HG03095 (cell line): Measurements from ENCODE around the gene TGIF2LX.
"Not testable (repeated sequence)": the region's sequence is repeated elsewhere in the genome, so short reads cannot be mapped to it uniquely, and the experiment has no call there.

ENCODE experiments used
- ATAC-seq: cut with Tn5 transposase; IDR thresholded peaks from one replicate; pipeline ENCODE4 v1.9.1; 2021; ENCODE audit warnings: moderate library complexity; ENCODE audit not compliant: unreplicated experiment

TGIF2LX gene

DNA sequence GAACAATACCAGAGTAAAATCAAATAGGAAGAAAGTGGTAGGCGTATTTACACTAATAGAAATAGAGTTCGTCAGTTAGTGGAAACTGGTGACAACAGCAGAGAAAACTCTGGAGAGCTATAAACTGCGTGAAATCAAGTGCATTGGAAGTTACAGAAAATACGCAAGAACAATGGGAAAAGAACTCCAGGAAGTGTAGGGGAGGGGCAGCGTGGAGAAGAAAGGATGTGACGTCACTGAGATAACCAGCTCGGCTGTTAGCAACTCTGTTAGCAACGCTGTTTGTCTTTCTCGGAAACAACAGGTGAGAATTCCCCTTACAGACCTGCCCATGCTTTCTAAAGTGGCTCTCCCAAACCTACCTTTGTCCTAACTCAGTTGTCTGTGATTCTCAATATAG lies at the start of gene TGIF2LX:
Gene TGIF2LX (plus strand): TSS at position 244 of the 400 bp plus-strand sequence. CDS start 178 bp downstream, outside the sequence.
- not testable (repeated sequence) for ATAC-seq

DNA sequence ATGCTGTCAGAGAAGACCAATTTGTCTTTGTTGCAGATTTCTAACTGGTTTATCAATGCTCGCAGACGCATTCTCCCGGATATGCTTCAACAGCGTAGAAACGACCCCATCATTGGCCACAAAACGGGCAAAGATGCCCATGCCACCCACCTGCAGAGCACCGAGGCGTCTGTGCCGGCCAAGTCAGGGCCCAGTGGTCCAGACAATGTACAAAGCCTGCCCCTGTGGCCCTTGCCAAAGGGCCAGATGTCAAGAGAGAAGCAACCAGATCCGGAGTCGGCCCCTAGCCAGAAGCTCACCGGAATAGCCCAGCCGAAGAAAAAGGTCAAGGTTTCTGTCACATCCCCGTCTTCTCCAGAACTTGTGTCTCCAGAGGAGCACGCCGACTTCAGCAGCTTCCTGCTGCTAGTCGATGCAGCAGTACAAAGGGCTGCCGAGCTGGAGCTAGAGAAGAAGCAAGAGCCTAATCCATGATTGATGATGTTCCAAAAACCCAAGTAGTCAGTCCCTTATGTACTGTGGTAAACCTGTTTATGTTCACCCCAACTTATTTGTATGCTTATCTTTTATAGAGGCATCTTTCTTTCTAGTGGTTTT lies 728 bp downstream of the TGIF2LX start:
- not testable (repeated sequence) for ATAC-seq

DNA sequence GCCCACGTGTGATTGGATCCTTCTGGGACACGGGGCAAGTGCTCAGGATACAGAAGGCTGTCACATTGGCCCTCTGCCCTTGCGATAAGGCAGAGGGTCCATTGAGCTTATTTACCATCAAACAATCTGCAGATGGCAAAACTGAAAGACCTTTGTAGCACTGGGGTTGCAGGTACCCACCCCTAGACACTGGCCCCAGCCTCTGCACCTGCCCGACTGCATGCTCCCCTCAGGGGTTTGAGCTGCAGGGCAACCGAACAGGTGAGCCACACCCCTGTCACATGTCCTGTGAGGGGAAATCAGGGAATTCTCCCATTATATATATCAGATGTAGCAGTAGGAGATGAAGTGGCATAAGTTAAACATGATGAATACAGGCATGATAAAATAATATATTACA lies 21.4 kb downstream of the TGIF2LX start:
- not testable (repeated sequence) for ATAC-seq

- ATAC-seq, result not testable (repeated sequence)
Observed at GRCh38 chrX:89965588-89965987, 43.9 kb downstream of the TGIF2LX start.
